ELR (cell line): Measurements from ENCODE around the gene SVOP.
A peak's percentile ranks its signal among the peaks of the same experiment; 100 is the strongest.

Experiments
- DNase-seq: peaks from one replicate; pipeline ENCODE4 v3.0.0-alpha.2; 2015; ENCODE audit warnings: low read depth

SVOP gene

DNA sequence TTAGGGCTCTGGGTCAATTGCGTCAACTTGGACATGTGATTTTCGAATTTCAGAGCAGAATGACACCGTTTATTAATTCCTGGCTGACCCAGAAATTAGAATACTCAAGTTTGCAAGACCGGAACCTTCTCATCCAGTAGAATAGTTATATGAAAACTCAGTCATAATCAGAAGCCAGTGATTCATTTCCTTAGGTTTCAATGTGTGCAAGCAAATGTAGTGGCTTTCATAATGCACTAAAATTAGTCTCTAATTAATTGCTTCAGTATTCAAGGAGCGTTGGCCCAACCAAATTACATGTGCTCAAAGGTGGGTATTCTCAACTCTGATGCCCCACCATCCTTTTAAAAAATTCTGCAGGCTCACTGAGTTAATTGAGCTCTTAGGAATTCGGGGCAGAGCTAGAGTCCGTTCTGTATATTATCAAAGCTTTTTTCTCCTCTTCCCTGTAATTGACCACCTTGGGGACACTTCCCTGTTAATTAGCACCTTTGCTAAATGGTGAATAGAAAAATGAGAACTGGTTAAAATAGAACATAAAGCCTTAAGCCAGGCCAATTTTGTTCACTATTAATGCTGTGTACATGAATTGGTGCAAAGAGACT is 85.6 kb downstream of the SVOP start:
- no peak for DNase-seq

DNA sequence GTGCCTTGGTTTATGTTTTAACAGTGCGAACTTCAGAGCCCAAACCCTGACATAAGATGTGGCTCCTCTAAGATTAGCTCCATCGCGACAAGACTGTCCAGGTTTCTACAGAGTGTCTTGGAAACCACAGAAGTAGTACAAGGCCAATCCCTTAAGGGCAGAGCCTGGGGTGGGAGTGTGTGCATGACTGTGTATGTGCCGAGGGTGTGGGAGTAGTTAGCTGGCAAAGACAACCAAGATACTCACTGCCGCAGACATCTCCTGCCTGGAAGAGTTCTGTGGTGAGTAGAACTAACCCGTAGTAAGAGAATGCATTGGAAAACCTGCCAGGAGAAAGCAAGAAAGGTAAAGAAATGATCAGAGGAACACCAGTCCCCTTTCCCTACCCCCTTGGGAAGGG is 86.9 kb downstream of the SVOP start:
- DNase-seq: no peak

DNA sequence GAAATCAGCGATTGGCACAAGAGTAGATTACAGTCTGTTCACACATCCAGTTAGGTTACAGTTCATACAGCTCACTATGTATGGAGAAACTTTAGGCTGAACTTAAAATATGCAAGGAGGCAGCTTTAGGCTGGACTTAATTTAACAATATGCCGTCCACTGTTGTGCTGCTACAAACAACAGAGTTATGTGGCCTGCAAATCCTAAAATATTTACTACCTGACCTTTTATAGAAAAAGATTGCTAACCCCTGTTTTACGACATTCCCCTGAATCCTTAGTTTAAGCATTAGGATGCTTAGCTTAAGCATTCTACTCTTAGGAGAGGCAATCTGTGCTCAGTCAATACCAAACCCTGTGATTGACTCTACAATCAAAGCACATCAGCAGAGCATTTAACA is 90.1 kb downstream of the SVOP start:
- no peak for DNase-seq

DNA sequence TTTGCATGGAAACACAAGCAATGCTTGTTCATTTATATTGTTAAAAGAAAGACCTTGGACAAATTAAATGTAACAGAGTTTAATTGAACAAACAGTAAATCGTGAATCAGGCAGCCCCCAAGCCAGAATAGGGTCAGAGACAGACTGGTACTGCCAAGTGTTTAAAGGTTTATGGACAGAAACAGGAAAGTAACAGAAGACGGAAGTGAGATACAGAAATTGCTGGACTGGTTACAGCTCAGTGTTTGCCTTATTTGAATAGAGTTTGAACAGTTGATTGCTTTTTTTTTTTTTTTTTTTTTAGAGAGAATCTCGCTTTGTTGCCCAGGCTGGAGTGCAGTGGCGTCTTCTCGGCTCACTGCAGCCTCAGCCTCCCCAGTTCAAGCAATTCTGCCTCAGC is 90.7 kb downstream of the SVOP start:
- no peak for DNase-seq

DNA sequence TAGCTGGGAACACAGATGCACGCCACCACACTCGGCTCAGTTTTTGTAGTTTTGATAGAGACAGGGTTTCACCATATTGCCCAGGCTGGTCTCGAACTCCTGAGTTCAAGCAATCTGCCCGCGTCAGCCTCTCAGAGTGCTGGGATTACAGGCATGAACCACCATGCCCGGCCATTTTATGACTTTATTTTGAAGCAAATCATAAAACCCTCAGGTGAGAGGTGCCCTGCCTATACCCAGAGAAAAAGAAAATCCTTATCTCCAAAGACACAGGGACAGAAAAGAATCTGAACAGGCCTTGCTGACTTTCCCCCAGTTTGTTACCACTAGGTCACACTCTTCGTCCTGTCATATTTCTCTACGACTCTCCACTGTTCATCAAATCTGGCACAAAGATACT is 92.2 kb downstream of the SVOP start:
- no peak for DNase-seq

DNA sequence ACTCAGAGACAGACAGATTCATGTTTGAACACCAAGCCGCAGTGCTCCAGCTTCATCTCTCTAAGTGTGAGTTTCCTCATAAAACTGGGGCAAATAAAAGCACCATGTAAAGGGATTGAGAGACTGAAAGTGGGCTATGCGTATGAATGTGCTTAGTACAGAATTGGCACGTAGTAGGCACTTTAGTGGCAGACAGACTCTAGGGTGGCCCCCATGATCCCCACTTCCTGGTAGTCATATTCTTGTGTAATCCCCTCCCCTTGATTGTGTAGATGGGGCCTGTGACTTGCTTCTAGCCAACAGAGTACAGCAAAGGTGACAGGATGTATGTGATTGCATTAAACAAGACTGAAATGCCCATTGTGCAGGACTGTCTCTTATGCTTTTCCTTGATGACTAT is 98.0 kb downstream of the SVOP start:
- DNase-seq: no peak

DNA sequence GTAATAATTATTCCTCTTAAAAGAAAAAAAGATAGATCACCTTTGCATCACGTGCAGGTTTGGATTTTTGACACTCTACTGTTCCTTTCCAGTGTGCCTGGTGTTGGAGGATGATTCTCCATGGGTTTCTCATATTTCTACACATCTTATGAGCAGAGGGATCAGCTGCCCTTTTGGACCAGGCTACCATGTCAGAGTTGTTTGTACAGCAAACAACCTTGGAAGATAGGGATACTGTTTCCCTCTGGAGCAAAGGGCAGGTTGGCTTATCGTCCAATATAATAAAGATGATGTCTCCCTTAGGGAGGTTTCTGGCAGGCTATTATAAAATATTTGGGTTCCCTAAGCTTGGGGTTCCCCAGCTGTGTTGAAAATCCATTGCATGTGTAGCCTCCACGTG is 98.9 kb downstream of the SVOP start:
- DNase-seq: no peak

DNA sequence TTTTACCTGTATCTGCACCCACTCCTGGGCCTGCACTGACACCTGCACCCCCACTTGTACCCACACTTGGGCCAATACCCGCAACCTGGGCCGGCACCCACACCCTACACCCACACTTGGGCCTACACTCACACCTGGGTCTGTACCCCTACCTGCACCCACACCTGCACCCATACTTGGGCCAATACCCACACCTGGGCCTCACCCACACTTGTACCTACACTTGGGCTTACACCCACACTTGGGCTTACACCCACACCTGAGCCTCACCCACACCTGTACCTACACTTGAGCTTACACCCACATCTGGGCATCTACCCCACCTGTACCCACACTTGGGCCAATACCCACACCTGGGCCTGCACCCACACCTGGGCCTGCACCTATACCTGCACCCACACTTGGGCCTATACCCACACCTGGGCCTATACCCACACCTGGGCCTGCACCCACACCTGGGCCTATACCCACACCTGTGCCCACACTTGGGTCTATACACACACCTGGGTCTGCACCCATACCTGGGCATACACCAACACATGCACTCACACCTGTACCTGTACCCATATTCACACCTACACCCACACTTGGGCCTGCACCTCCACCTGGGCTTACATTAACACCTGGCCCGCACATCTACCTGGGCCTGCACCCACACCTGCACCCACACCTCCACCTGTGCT is 101.8 kb downstream of the SVOP start:
- DNase-seq: no peak

DNA sequence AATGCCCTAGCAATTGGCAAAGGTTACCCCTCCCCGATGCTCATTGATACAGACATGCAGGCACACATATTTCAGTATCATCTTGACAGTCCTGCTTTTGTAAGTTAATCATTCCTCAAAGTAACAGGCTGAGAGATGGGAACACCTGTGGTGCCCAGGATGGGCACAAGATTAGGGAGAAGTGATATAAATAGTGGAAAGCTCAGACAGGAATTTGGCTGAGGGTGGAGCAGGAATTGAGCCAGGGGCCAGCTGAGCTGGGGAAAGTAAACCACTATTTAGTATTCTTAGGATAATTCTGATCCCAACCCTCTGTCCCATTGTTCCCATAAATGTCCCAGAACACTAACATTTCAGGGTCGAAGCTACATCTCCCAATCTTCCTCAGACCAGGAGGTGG is 102.7 kb downstream of the SVOP start:
- no peak for DNase-seq

DNA sequence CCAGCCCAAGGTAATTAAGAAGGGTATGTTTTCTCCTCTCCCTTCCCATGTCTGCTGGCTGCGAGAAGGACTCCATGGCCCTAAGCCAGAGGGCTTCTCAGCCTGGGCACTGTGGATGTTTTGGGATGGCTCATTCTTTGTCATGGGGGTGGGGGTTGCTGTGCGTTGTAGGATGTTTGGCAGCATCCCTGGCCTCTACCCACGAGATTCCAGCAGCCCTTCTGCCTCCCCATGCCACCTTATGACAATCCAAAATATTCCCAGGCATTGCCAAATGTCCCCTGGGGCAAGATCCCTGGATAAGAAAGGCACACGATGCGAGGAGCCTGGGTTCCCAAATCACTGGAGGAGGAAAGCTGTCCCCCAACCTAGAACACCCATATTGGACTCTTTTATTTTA is 104.5 kb downstream of the SVOP start:
- no peak for DNase-seq

DNA sequence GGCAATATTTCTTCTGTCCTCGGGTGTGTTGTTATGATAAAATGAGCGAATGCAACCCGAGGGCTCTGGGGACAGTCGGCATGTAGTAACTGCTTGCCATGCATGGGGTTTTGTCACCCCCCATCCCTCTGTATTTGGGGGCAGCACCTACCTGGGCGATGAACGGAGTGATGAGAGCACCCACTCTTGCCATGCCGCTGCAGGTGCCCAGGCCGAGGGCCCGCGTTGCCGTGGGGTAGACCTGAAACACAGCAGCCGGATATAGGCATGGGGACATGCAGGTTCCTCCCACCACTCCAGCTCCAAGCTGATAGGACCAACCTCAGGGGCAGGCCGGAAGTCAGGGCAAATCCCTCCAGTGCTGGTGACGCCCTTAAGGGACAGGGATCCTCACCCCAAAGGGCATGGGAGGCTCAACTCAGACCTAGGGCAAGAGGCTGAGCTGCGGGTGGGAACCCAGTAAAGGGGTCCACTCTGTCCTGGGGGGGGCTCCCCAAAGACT is 105.2 kb downstream of the SVOP start:
- no peak for DNase-seq

DNA sequence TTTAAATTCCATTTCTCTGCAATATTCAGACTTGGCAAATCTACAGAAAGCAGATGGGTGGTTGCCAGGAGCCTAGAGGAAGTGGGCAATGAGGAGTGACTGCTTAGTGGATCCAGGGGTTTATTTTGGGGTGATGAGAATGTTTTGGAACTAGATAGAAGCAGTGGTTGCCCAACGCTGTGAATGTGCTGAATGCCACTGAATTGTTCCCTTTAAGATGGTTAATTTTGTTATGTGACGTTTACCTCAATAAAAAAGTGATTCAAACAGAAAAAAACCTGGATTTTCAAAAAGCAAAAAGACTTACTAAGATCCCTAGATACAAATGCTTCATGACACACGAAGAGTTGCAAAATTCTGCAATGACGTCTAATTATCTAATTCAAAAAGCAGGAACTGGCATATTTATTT is 106.7 kb downstream of the SVOP start:
- DNase-seq: no peak

DNA sequence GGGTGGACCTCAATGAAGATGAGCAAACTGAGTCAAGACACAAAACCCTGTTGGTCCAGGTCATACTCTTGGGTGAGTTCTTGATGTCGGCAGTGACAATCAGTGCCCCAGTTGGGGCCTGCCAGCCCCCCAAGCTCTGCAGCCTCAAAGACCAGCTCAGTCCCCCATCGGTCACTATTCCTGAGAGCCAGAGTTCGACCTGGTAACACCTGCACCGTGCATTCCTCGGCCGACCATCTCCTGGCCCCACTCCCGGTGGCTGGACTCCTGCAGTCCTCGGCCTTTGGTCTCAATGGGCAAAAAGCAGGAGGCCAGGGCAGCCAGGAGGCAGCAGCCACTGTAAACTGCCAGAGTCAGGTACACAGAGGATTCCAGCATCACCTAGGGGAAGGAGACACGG is 108.5 kb downstream of the SVOP start:
- no peak for DNase-seq

DNA sequence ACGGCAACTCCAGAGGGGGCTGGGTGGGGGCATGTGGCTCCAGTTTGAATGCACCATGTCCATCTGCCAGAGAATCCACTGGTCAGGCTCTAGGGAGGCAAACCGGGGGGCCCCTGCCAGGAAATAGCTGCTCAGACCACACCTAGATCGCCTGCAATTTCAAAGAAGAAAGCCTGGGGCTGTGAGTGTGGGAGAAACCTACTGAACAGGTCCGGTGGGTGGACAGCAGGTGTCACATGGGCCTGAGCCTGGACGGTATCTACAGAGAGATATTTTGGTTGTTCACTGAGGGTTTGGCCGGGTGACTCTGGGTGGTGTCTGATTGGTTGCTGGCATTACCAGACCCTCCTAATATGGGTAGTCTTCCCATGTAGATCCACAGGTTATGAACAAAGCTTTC is 109.0 kb downstream of the SVOP start:
- DNase-seq: no peak

DNA sequence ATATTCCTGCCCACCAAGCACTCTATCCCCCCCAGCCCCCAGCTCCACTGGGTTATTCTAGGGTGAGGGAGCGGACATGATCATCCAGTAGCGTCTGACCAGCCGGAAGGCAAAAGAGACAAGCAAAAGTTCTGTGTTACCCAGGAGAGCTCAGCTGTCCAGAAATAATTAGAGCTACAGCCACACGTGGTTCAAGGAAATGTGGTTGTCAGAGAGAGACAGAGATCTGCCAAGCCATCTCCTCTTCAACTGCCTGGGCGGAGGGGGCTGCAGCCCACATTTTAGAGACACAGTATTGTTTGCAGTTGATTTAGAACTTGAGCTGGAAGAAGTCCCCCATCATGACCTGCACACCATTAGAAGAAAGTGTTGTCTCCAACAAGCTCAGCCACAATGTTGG is 110.5 kb downstream of the SVOP start:
- no peak for DNase-seq

DNA sequence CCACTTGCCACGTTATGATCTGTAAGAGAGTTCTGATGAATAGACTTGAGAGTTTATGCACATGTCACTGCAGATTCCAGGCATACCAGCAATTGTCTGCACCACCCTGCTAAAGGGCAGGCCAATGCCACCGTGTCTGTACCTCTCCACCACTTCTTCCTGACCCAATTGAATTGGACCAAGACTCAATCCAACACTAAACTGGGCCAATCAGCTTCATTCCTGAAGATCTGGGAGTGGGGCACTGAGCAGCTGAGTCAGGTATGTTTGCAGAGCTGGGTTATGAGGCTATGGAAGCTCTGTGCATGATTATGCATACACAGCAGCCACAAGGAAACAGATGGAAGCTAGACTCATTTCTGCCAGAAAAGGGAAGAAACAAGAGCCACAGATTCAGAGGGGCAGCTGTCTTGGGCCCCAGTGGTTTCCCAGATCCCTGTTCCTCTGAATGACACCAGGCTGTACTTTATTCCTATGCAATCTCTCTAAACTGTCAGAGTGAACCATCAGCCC is 113.0 kb downstream of the SVOP start:
- no peak for DNase-seq

DNA sequence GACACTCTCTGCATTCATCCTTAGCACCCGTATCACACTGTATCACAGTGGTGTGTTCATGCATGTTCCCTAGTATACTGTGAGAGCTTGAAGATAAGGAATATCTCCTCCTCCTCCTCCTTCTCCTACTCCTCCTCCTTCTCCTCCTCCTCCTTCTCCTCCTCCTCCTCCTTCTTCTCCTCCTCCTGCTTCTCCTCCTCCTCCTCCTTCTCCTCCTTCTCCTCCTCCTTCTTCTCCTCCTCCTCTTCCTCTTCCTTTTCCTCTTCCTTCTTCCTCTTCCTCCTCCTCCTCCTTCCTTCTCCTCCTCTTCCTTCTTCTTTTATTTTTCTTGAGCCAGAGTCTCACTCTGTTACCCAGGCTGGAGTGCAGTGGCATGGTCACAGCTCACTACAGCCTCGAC is 113.9 kb downstream of the SVOP start:
- DNase-seq: no peak

DNA sequence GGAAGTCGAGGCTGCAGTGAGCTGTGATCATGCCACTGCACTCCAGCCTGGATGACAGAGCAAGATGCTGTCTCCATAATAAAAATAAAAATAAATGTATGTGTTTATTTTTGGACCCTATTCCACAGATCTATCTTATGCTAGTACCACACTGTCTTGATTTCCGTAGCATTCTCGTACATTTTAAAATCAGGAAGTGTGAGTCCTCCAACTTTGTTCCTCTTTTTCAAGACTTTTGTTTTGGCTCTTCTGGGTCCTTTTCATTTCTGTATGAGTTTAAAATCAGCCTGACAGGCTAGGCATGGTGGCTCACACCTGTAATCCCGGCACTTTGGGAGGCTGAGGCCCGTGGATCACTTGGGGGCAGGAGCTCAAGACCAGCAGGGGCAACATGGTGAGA is 115.1 kb downstream of the SVOP start:
- no peak for DNase-seq

DNA sequence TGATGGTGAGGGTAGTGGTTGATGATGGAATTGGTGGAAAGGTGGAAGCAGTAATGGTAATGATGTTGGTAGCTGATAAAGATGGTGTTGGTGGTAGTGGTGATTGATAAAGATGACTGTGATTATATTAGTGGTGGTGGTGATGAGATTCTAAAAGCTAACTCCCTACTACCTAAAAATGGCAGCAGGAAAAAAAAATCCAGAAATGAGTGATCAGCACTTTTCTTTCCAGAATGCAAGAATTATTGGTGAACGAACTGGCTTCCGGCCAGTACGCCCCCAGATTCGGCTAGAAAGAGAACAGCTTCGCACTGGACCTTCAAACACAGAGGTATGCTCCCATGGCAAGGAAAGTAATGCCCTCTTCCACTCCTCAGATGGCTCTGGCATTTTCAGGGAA is 121.7 kb downstream of the SVOP start:
- DNase-seq: no peak

DNA sequence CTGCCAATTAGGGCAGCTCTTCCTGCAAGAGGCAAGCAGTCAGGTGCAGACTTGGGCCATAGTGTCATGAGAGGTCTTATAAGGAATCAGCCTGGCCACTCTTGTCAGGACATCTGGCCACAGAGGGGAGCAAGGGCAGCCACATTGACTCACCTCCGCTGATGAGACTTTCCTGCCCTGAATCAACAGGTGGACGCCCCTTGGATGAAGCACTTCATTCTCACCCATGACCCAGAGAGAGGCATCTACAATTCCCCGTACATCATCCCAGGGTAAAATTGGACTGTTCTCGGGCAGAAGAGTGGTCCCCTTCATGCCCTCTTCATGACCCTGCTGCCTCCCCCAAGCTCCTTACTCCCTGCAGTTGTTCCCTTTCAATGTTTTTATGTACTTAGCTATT is 124.1 kb downstream of the SVOP start:
- DNase-seq: no peak

DNA sequence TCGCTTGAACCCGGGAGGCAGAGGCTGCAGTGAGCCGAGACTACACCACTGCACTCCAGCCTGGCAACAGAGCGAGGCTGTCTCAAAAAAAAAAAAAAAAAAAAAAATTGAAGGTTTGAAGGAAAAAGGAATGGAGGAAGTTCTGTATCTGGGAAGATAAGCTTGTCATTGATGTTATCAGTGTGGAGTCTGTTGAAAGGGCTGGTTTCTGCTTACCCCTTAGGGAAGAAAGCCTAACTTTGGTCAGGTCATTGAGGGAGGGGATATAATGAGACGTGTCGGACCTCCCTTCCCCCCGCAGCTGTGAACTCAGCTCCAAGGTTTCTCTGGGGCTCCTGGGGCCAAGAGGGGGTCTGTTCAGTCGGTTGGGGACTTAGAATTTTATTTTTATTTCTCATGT is 124.5 kb downstream of the SVOP start:
- DNase-seq: no peak

DNA sequence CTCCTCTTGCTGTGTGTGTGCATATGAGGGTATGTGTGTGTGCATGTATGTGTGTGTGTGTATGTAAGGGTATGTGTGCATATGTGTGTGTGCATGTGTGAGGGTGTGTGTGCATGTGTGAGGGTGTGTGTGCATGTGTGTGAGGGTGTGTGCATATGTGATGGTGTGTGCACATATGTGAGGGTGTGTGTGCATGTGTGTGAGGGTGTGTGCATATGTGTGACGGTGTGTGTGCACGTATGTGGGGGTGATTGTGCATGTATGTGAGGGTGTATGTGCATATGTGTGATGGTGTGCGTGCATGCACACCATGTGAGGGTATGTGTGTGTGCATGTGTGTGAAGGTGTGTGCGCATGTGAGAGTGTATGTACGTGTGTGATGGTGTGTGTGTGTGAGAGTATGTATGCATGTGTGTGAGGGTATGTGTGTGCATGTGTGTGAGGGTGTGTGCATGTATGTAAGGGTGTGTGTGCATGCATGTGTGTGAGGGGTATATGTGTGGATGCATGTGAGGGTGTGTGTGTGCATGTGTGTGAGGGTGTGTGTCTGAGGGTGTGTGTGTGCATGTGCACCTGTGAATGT is 125.6 kb downstream of the SVOP start:
- DNase-seq: no peak

DNA sequence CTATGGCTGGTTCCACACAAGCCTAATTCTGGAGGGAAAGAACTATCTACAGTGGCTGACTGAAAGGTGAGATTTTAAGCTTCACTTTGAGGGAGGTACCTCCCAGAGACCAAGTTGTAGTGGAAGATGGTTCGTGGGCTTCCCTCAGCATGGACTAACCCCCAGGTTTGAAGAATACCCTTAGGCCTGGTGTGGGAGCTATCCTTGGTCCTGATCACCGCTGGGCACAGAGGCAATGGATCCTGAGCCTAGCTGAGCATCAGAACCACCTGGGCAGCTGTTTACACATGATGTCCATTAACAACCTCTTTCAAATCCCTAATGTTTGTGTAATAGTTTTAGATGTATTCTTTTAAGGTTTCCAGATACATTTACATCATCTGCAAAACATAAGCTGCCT is 130.7 kb downstream of the SVOP start:
- DNase-seq: peak; percentile 23

DNA sequence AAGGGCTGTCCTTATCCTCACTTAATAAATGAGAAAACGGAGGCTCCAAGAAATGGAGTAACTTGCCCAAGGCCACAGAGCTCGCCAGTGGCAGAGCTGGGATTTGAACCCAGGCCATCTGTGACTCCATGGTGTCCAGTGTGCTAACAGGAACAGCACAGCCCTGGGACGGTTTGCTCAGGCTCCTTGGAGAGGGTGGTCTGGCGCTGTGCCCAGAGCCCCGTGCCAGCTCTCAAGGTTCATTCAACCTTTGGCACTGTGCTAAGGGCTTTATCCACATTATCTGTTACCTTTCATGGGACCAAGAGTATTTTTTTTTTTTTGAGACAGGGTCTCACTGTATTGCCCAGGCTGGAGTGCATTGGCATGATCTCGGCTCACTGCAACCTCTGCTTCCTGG is 132.8 kb downstream of the SVOP start:
- DNase-seq: no peak
